GM04503 (cell line): ENCODE data around the gene KCTD1.

Experiments used
- DNase-seq: peaks from one replicate; pipeline ENCODE4 v3.0.0-alpha.2; 2012; ENCODE audit warnings: low read depth

The KCTD1 gene

GRCh38 chr18:26524002-26524401 lies 24.4 kb downstream of the KCTD1 start:
- DNase-seq: no peak

GRCh38 chr18:26521617-26522016 lies 26.7 kb downstream of the KCTD1 start:
- no peak for DNase-seq

GRCh38 chr18:26520974-26521373 lies 27.4 kb downstream of the KCTD1 start:
- no peak for DNase-seq

GRCh38 chr18:26519114-26519513 lies 29.2 kb downstream of the KCTD1 start:
- DNase-seq: no peak

- no peak for DNase-seq
These were observed 31.4 kb downstream of the KCTD1 start for GRCh38 chr18:26516964-26517363.

GRCh38 chr18:26515643-26516487 lies 32.5 kb downstream of the KCTD1 start:
- no peak for DNase-seq

- no peak for DNase-seq
These were observed 36.8 kb downstream of the KCTD1 start for GRCh38 chr18:26511339-26512071.

GRCh38 chr18:26510337-26510736 lies 38.0 kb downstream of the KCTD1 start:
- no peak for DNase-seq

GRCh38 chr18:26506012-26506411 lies 42.3 kb downstream of the KCTD1 start:
- no peak for DNase-seq

- DNase-seq: no peak
These were observed 43.5 kb downstream of the KCTD1 start for GRCh38 chr18:26504831-26505230.

- DNase-seq: no peak
These were observed 45.0 kb downstream of the KCTD1 start for GRCh38 chr18:26503382-26503781.

GRCh38 chr18:26502823-26503222 lies 45.5 kb downstream of the KCTD1 start:
- no peak for DNase-seq

- no peak for DNase-seq
These were observed 50.5 kb downstream of the KCTD1 start for GRCh38 chr18:26497866-26498265.

- no peak for DNase-seq
These were observed 51.8 kb downstream of the KCTD1 start for GRCh38 chr18:26496528-26496927.

- DNase-seq: no peak
These were observed 53.1 kb downstream of the KCTD1 start for GRCh38 chr18:26495287-26495686.

GRCh38 chr18:26493021-26493420 lies 55.3 kb downstream of the KCTD1 start:
- no peak for DNase-seq

GRCh38 chr18:26491194-26491816 lies 57.0 kb downstream of the KCTD1 start:
- DNase-seq: no peak

- DNase-seq: no peak
These were observed 58.5 kb downstream of the KCTD1 start for GRCh38 chr18:26489881-26490280.

GRCh38 chr18:26489191-26489590 lies 59.2 kb downstream of the KCTD1 start:
- DNase-seq: no peak

- DNase-seq: no peak
These were observed 59.8 kb downstream of the KCTD1 start for GRCh38 chr18:26488417-26489009.

GRCh38 chr18:26487437-26487836 lies 60.9 kb downstream of the KCTD1 start:
- DNase-seq: no peak

GRCh38 chr18:26483633-26484032 lies 64.7 kb downstream of the KCTD1 start:
- no peak for DNase-seq

GRCh38 chr18:26482569-26482968 lies 65.8 kb downstream of the KCTD1 start:
- no peak for DNase-seq
